ENCODE measurements around the gene CDC42EP4. TPM values are rescaled to one million over a fixed set of nuclear protein-coding genes. Genes with fewer than 3 reads are reported as not detected.

CDC42EP4 gene
- polyA plus RNA-seq, 6 donors from 2014 or later = 0.09 to 0.21 (median 0.12) TPM; not detected in 2

DNA sequence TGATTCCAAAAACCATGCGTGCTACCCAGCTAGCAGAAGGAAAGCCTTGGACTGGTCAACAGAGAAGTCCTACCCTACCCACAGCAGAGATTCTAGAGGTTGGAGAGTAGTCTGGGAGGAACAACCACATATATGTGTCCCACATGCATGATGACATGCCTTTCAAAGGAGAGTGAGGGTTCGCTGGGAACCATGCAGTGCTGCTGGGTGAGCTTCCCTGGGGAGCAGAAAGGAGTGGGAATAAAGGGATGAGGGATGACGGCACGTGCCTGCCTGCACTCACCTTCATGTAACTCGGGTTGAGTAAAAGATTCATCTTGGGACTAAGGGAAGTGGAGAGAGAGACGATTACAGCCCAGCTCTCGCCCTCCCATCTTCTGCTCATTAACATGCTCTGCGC, 59.9 kb downstream of the CDC42EP4 start:
- no peaks in the 10 kb centered on the region for H3K27me3 Mint-ChIP-seq
- peaks cover 0 to 6% (median 3%) of the 10 kb centered on the region in 3 donors for H3K4me1 Mint-ChIP-seq
- H3K27ac Mint-ChIP-seq = no peak overlapping the region

DNA sequence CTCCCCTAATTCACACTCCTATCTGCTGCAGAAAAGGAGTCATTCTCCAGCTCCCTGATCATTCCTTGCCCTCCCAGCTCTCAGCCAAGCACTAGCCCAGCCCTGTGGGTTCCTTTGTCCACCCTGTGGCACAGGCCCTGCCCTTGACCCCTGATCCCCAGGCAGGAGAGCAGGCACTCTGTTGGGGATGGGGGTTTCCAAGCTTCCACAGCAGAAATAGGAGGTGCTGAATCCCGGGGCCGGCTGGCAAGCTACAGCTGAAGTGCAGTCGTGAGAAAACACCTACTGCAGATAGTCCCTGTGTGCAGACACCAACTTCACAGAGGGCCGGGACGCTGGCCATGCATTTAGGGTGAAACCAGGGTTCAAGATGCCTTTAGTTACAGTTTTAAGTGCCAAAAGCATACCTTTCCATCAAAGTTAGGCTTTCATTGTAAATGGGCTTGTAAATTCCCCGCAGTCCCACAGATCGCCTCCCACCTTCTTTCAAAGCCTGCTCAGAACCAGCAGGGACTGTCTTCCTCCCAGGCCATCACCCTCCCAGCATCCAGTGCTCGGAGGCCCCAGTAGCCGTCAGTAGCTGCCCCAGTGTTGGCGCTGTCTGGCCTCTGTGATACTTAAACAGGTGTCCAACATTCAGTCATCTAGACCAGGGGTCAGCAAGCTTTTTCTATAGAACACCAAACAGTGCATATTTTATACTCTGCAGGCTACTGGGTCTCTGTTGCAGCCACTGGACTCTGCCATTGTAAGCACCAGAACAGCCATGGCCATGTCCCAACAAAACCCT, 60.8 kb downstream of the CDC42EP4 start:
- peaks cover 0 to 6% (median 3%) of the 10 kb centered on the region in 3 donors for H3K4me1 Mint-ChIP-seq
- no peak for DNase-seq
- H3K27ac Mint-ChIP-seq = peak overlapping the region in 2 of 6 donors; percentile 41 to 69
- H3K27me3 Mint-ChIP-seq = no peaks in the 10 kb centered on the region
- no peaks in the 10 kb centered on the region for H3K9me3 Mint-ChIP-seq
- H3K36me3 Mint-ChIP-seq = peaks cover 0 to 8% of the 10 kb centered on the region in 2 donors
- H3K4me3 Mint-ChIP-seq = no peak overlapping the region
- ATAC-seq (ENCODE audit: low read depth in 2 of 2) = no peak

More for the DNA sequence above, 59.9 kb downstream of the CDC42EP4 start:
- H3K4me3 Mint-ChIP-seq = no peak overlapping the region
- DNase-seq = no peak
- ATAC-seq (ENCODE audit: low read depth in 2 of 2) = no peak
- H3K36me3 Mint-ChIP-seq = peaks cover 0 to under 1% of the 10 kb centered on the region in 2 donors
- H3K9me3 Mint-ChIP-seq = no peaks in the 10 kb centered on the region

DNA sequence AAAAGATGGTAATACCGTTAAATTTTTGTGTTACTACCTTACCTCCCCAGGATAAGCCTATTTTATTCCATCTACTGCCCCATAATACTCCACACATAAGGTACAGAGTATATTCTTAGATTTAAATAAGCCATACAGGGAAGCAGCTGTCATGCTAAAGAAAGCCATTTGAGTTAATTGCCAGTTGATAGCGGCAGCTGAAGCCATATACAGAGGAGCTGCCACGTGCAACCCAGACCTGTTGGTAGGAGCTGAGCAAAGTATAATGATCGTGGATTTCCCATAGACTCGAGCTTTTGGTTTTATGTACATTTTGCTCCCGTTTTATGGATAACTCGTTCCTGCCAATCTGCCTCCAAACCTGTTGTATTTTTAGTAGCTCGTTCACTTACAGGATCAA, 62.1 kb downstream of the CDC42EP4 start:
- Mint-ChIP-seq H3K4me1 (no peaks in the 10 kb centered on the region), H3K27me3 (no peaks in the 10 kb centered on the region), H3K4me3 (no peak overlapping the region), H3K9me3 (no peaks in the 10 kb centered on the region), H3K36me3 (peaks cover 0 to 8% of the 10 kb centered on the region in 2 donors), H3K27ac (no peak overlapping the region)
- no peak for DNase-seq
- no peak for ATAC-seq (ENCODE audit: low read depth in 2 of 2)

DNA sequence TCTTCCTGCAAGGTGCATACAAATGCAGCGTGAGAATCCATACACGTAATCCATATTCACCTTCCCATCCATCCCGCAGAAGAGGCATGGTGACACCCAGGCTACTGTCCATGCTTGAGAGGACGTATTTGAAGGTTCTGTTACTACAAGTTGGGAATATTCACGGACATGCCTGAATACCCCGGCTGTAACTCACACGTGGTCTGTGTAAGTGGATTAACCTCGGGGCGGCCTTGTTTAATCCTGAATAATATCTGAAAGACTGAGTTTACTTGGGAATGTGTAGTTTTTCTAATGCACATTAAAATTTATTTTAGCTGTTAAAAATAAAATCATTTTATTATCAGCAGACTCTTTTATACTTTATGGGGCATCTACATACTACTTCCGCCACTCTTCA, 63.3 kb downstream of the CDC42EP4 start:
- H3K4me3 Mint-ChIP-seq = no peak overlapping the region
- ATAC-seq (ENCODE audit: low read depth in 2 of 2) (no peak), DNase-seq (no peak)
- H3K36me3 Mint-ChIP-seq = peaks cover 0 to 8% of the 10 kb centered on the region in 2 donors
- no peaks in the 10 kb centered on the region for H3K27me3 Mint-ChIP-seq
- no peaks in the 10 kb centered on the region for H3K4me1 Mint-ChIP-seq
- H3K27ac Mint-ChIP-seq = no peak overlapping the region
- H3K9me3 Mint-ChIP-seq = no peaks in the 10 kb centered on the region

DNA sequence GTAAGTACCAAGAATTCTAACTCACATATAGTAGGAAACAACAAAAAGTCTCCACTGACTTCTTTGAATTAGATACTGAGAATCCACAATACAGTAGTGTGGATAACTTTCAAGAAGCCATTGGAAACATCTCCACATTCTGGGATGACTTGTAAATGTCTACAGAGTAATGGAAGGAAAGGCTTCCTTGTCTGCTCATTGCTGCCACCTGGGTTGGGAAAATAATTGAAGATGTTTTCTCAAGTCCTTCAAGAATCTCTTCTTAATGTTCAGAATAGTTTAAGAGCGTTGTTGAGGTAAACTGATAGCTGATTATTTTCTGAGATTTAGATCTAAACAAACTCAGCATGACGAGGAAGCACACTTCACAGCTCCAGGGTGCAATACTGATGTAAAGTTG, 64.1 kb downstream of the CDC42EP4 start:
- H3K4me1 Mint-ChIP-seq = no peaks in the 10 kb centered on the region

DNA sequence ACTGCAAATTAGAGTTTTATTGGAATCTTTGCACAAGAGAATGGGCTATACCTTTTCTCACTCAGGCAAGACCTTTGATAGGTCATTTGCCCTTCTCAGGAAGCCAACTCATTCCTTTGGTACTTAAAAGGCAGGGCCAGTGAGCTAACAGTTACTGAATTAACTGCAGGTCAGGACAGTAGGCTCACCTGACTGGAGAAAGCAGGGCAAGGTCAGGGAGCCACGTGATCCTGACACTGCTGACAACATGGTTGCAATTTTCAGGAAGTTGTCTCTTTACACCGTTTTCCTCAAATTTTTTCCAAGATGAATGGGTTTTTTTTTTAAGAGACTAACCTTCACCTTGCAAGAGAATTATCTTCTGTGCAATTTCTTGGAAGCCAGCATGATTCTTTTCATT, 71.2 kb downstream of the CDC42EP4 start:
- no peak for ATAC-seq (ENCODE audit: low read depth in 2 of 2)
- Mint-ChIP-seq H3K36me3 (peaks cover 8 to 9% of the 10 kb centered on the region in 2 donors), H3K4me3 (no peak overlapping the region), H3K4me1 (peaks cover 10 to 48% (median 26%) of the 10 kb centered on the region in 3 donors), H3K9me3 (no peaks in the 10 kb centered on the region), H3K27ac (no peak overlapping the region), H3K27me3 (no peaks in the 10 kb centered on the region)
- DNase-seq = no peak

More for the DNA sequence above, 64.1 kb downstream of the CDC42EP4 start:
- H3K9me3 Mint-ChIP-seq = no peaks in the 10 kb centered on the region
- H3K4me3 Mint-ChIP-seq = no peak overlapping the region
- H3K36me3 Mint-ChIP-seq = peaks cover 0 to 8% of the 10 kb centered on the region in 2 donors
- no peak overlapping the region for H3K27ac Mint-ChIP-seq
- ATAC-seq (ENCODE audit: low read depth in 2 of 2) (no peak), DNase-seq (no peak)
- H3K27me3 Mint-ChIP-seq = no peaks in the 10 kb centered on the region

DNA sequence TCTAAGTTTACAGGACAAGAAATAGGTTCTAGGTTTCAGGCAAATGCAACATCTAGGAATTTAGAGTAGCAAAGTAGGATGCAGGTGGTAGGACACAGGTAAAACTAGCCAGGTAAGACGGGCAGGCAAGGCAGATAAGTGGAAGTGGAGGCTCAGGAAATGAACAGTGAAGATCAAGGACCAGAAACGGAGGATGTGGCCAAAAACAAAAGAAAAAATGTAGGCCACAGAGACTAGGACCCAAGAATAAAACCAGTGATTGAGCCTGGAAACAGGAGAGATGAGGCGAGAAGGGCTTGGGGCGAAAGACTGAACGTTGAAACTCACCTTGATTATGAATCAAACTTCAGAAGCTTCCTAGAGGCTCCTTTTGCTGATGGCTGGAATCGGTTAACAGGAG, 74.1 kb downstream of the CDC42EP4 start:
- H3K9me3 Mint-ChIP-seq = no peaks in the 10 kb centered on the region
- peak overlapping the region in 4 of 8 donors; percentile 28 to 62 (median 39) for H3K4me3 Mint-ChIP-seq
- H3K4me1 Mint-ChIP-seq = peaks cover 23 to 64% (median 43%) of the 10 kb centered on the region in 3 donors
- H3K27me3 Mint-ChIP-seq = no peaks in the 10 kb centered on the region
- H3K36me3 Mint-ChIP-seq = peaks cover 12 to 13% of the 10 kb centered on the region in 2 donors
- DNase-seq (no peak), ATAC-seq (ENCODE audit: low read depth in 2 of 2) (no peak)
- H3K27ac Mint-ChIP-seq = peak overlapping the region in 3 of 6 donors; percentile 21 to 64 (median 35)

DNA sequence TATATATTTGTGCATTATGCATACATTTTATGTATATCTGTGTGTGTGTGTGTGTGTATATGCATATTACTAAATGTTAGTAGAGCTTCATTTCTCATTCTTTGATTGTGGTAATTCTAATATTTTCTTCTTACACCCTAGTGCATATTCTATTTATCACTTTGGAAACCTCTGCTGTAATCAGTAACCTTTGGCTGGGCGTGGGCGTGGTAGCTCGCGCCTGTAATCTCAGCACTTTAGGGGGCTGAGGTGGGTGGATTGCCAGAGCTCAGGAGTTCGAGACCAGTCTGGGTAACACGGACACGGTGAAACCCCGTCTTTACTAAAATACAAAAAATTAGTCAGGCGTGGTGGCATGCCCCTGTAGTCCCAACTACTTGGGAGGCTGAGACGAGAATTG, 77.1 kb downstream of the CDC42EP4 start:
- Mint-ChIP-seq H3K4me3 (peak overlapping the region in 1 of 8 donors; percentile 100), H3K9me3 (no peaks in the 10 kb centered on the region), H3K27me3 (no peaks in the 10 kb centered on the region), H3K27ac (no peak overlapping the region), H3K36me3 (peaks cover 12 to 13% of the 10 kb centered on the region in 2 donors), H3K4me1 (peaks cover 34 to 71% (median 58%) of the 10 kb centered on the region in 3 donors)
- no peak for DNase-seq
- no peak for ATAC-seq (ENCODE audit: low read depth in 2 of 2)

Other genes starting within 250 kb of the CDC42EP4 start
- 10 to 100 TPM in 5 of 6 donors, 1 to 10 TPM in 1; 8.5 to 15.2 (median 12.1) TPM for gene SLC39A11, start 219.3 kb downstream of the CDC42EP4 start, polyA plus RNA-seq (ENCODE audit: low read depth in 6 of 6)
- under 1 TPM in 1 of 6 donors, not detected in 5; 0.08 TPM for gene SSTR2, start 147.0 kb downstream of the CDC42EP4 start, polyA plus RNA-seq (ENCODE audit: low read depth in 6 of 6)
- gene COG1, start 118.9 kb downstream of the CDC42EP4 start, polyA plus RNA-seq (ENCODE audit: low read depth in 6 of 6) = 10 to 100 TPM in 4 of 6 donors, 1 to 10 TPM in 2; 3.9 to 19.9 (median 14.9) TPM
- not detected for gene CPSF4L, start 50.1 kb downstream of the CDC42EP4 start, polyA plus RNA-seq (ENCODE audit: low read depth in 6 of 6)